ENCODE data around the gene FAM111A. TPM values are rescaled to one million over a fixed set of nuclear protein-coding genes. Genes with fewer than 3 reads are reported as not detected.

FAM111A gene
- polyA plus RNA-seq, 2 of the 4 experiments (the other 2 are of a cell fraction): 13.4 to 21.8 TPM

- TF ChIP-seq FOSB (CRISPR knock-in tag; IDR thresholded peaks at IDR 0.05) (no peak), USF2 (IDR thresholded peaks at IDR 0.05) (no peak), REST (IDR thresholded peaks at IDR 0.05) (no peak), RFX5 (IDR thresholded peaks at IDR 0.05) (no peak), RCOR1 (IDR thresholded peaks at IDR 0.05; ENCODE audit: low read depth, low read length) (no peak)
- TF ChIP-seq, protein P1, sequence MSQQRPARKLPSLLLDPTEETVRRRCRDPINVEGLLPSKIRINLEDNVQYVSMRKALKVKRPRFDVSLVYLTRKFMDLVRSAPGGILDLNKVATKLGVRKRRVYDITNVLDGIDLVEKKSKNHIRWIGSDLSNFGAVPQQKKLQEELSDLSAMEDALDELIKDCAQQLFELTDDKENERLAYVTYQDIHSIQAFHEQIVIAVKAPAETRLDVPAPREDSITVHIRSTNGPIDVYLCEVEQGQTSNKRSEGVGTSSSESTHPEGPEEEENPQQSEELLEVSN (IDR thresholded peaks at IDR 0.05; ENCODE audit: borderline replicate concordance, low read depth): no peak
These were observed 57.1 kb downstream of the FAM111A start (continued) for GRCh38 chr11:59199546-59200422.

DNA sequence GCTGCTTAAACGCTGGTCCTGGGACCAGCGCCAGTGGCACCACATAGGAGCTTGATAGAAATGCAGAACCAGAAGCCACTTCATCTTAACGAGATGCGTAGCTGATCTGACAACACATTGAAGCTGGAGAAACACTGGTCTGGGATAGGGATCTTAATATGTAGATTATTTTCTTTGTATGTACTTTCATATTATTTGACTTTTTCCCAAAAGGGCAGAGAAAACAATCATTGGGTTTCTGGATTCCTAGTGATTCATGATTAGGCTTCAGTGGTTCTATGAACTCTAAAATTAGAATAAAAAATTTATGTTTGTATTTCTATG lies 57.7 kb downstream of the FAM111A start:
- Histone ChIP-seq H3K4me3 (no peak overlapping the region), H3K4me1 (no peaks in the 10 kb centered on the region), H3K4me2 (no peak overlapping the region), H3K9me3 (no peaks in the 10 kb centered on the region), H3K27ac (no peak overlapping the region)
- WGBS (ENCODE audit: missing lambda C conversion rate): 78% methylated on average over 4 of the region's 4 CpGs
- ChIA-PET CTCF (interaction anchor here (12.3 kb wide), 1 partner anchor 26 kb away, joined by 161 read pairs; the partner anchor contains the start of gene DTX4), POLR2A (no interaction called here)
- ATAC-seq: no peak
- DNase-seq (ENCODE audit: low read depth in 1 of 2, low spot score in 1 of 2): no peak
- no peak for TF ChIP-seq CBX8 (IDR thresholded peaks at IDR 0.05)
- no peak for TF ChIP-seq NFE2L2 (conservative IDR thresholded peaks at IDR 0.05; ENCODE audit: low read length)
- TF ChIP-seq, protein P2, sequence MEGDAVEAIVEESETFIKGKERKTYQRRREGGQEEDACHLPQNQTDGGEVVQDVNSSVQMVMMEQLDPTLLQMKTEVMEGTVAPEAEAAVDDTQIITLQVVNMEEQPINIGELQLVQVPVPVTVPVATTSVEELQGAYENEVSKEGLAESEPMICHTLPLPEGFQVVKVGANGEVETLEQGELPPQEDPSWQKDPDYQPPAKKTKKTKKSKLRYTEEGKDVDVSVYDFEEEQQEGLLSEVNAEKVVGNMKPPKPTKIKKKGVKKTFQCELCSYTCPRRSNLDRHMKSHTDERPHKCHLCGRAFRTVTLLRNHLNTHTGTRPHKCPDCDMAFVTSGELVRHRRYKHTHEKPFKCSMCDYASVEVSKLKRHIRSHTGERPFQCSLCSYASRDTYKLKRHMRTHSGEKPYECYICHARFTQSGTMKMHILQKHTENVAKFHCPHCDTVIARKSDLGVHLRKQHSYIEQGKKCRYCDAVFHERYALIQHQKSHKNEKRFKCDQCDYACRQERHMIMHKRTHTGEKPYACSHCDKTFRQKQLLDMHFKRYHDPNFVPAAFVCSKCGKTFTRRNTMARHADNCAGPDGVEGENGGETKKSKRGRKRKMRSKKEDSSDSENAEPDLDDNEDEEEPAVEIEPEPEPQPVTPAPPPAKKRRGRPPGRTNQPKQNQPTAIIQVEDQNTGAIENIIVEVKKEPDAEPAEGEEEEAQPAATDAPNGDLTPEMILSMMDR (IDR thresholded peaks at IDR 0.05): no peak
- no peak for TF ChIP-seq PBX3 (IDR thresholded peaks at IDR 0.05)
- TF ChIP-seq POLR2AphosphoS2 (conservative IDR thresholded peaks at IDR 0.05; ENCODE audit: low read length): no peak
- no peak for TF ChIP-seq HOXB5 (CRISPR knock-in tag; IDR thresholded peaks at IDR 0.05)
- TF ChIP-seq KDM1A (IDR thresholded peaks at IDR 0.05; ENCODE audit: low read depth): no peak
- TF ChIP-seq USF2 (IDR thresholded peaks at IDR 0.05): no peak
- TF ChIP-seq FOSB (CRISPR knock-in tag; IDR thresholded peaks at IDR 0.05): no peak
- TF ChIP-seq, protein P3, sequence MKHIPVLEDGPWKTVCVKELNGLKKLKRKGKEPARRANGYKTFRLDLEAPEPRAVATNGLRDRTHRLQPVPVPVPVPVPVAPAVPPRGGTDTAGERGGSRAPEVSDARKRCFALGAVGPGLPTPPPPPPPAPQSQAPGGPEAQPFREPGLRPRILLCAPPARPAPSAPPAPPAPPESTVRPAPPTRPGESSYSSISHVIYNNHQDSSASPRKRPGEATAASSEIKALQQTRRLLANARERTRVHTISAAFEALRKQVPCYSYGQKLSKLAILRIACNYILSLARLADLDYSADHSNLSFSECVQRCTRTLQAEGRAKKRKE (CRISPR knock-in tag; IDR thresholded peaks at IDR 0.05; ENCODE audit: low read depth): no peak
- no peak for TF ChIP-seq MAZ (IDR thresholded peaks at IDR 0.05; ENCODE audit: borderline replicate concordance, low read depth, low read length)
- TF ChIP-seq FOSL2 (IDR thresholded peaks at IDR 0.05): no peak
- no peak for TF ChIP-seq FOSL2 (CRISPR knock-in tag; IDR thresholded peaks at IDR 0.05)
- FAIRE-seq: no peak
